GM19452 (cell line): Measurements from ENCODE around the gene EXOC4.

Experiments used
- ATAC-seq: cut with Tn5 transposase; IDR thresholded peaks from one replicate; pipeline ENCODE4 v1.9.1; 2021; ENCODE audit not compliant: unreplicated experiment

The EXOC4 gene

GRCh38 chr7:134009314-134010110 lies 756.6 kb downstream of the EXOC4 start:
- ATAC-seq: no peak

DNA sequence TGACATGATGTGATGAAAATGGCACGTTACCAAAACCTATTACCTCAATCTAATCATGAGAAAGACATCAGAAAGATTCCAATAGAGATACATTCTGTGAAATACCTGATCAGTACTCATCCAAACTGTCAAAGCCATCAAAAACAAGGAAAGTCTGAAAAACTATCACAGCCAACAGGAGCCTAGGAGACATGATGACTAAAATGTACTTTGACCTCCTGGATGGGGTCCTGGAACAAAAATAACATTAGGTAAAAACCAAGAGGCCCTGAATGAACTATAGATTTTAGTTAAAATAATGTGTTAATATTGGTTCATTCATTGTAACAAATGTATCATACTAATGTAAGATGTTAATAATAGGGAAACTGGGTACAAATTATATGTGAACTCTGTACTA lies 760.4 kb downstream of the EXOC4 start:
- no peak for ATAC-seq

DNA sequence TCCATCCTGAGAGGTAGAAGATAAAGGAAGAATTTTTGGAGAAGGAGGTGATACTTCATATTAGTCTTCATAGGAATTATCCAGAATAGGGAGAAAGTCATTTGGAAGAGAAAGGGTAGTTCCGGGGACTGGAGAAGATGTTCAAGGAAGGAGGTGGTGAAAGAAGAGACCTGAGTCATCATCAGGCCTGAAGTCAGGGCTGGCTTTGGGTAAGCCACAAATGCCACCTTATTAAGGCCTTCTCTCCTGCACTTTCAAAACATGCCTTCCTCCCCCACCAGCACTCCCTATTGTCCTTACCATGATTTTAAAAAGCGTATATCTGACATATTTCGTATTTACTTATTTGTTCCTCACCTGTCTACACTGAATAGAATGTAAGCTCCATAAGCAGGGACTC lies 762.1 kb downstream of the EXOC4 start:
- ATAC-seq: no peak

DNA sequence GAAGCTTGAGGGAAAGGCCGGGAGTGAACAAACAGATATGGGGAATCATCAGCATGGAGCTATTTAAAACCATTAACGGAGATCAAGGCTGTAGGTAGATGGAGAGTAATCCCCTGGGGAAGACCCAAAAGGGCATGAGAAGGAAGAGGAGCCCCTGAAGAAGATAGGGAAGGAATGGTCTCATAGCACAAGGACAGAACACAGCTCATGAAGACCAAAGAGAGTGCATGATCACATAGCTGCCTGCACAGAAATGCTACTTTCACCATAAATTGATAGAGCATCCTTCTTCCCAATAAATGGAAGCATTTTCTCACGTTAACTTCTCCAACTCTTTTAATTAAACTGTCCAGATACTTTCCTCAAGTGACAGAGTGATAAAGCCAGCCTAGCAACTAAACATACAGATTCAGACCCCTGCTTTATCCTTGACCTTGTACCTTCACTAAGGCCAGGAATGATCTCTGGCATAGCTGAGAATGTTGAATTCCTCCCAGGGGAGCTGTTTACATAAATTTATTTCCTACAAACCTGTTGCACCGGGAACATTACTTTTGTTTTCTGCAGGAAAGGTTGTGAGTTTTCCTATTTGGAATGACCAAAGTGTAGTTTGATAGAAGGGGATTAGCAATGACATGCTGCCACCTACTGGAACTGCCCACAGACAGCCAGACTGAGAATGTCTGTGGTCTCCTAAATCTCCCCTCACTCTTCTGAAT lies 763.5 kb downstream of the EXOC4 start:
- ATAC-seq: no peak

DNA sequence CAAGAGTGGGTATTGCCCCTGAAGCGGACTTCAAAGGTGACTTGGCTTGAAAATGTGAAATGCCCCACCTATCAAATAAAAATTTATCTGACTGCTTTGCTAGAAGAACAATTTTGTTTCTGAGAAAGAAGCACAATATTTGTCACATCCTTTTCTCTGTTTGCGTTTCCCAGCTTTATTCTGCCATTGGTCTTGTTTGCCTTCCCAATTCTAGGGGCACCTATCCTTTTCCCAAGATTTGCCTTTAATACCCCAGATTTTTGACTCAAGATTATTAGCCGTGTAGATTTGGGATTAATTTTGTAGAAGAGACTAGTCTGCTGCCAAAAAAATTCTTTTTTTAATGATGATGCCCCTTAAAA lies 764.0 kb downstream of the EXOC4 start:
- ATAC-seq: no peak

GRCh38 chr7:134018306-134018705 lies 765.4 kb downstream of the EXOC4 start:
- no peak for ATAC-seq

DNA sequence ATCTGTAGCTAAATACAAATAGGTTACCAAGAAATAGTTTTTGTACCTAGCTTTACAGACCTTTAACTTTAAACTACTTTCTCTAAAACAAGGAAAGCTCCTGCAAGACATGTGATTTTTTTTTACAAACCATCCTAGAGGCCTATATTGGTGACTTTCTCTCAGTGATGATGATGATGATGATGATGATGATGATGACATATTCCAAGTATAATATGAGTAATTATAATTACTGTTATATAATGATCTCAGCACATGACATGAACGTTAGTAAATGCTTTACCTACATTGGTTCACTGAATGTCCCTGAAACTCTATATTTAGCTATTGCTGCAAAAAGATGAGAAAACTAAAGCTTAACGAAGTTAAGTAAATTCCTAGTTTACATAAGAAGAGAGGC lies 766.4 kb downstream of the EXOC4 start:
- no peak for ATAC-seq

GRCh38 chr7:134021836-134022235 lies 769.0 kb downstream of the EXOC4 start:
- ATAC-seq: no peak

- ATAC-seq: no peak
Observed at GRCh38 chr7:134022286-134022911, 769.5 kb downstream of the EXOC4 start.

GRCh38 chr7:134024739-134025138 lies 771.9 kb downstream of the EXOC4 start:
- no peak for ATAC-seq

DNA sequence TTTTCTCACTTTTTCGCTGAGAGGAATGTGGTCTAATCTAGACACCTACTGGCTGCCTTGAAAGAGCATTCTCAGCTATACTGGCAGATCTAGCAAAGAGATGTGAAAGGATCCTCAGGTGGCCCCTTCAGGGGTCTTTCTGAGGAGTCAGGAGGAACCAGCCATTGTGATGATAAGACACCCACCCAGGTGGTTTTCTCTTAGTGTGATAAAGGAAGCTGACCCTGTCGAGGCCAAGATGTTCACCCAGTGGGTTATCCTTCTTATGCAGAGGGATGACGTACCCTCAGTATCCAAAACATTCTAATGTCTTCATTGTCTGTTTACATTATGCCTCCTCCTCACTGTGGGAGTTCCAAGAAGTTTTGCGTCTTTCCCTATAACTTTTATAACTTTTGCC lies 776.0 kb downstream of the EXOC4 start:
- ATAC-seq: no peak

- ATAC-seq: no peak
Observed at GRCh38 chr7:134029743-134030142, 776.9 kb downstream of the EXOC4 start.

GRCh38 chr7:134030460-134030865 lies 777.6 kb downstream of the EXOC4 start:
- ATAC-seq: no peak

GRCh38 chr7:134031835-134032617 lies 779.1 kb downstream of the EXOC4 start:
- ATAC-seq: no peak

DNA sequence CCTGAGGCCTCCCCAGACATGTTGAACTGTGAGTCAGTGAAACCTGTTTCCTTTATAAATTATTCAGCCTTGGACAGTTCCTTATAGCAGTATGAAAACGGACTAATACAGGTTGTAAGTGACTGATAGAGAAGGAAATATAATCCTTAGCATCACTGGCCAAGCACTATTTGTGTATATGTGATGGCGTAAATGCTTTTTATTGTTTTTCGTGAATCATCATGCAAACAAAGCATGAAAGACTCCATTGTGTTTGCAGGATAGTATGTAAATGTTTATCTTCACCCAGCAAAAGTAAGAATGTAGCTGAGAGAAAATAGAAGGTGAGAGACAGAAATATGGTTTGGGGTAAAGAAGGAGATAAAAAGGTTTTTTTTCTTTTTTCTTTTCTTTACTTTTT lies 781.8 kb downstream of the EXOC4 start:
- no peak for ATAC-seq

GRCh38 chr7:134037991-134038390 lies 785.1 kb downstream of the EXOC4 start:
- ATAC-seq: no peak

DNA sequence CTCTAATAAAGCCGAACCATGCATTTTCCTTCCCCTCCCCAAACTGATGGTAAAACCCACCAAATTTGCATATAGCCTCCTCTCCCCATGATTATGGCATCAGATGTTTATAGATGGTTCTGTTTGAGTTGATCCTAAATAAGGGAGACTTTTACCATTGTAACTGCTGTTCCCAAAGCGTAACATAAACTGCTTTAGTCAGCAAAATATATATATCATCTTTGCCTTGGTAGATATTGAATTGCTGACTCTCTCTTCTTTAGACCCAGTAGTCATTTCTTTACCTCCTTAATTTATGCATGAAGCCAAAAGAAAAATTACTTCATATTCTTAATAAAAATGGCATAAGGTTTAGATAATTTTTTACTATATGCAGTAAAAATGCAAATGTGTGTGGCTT lies 788.1 kb downstream of the EXOC4 start:
- no peak for ATAC-seq

- no peak for ATAC-seq
Observed at GRCh38 chr7:134041477-134041876, 788.6 kb downstream of the EXOC4 start.

DNA sequence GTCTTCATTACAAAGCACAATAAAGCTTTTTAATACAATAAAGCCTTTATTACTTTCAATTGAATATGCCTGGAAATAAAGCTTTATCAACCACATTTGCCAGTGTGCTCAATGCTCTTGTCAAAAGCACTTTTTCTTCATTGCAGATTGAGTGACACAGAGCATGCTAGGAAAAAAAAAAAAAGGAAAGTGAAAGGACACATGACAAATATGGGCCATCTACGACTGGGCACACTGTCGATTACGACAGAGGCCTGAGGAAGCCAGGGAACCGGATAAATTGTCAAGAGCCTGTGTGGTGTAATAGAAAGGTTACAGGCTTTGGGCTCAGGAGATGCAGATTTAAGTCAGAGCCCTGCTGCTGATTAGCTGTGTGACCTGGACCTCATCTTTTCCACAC lies 789.4 kb downstream of the EXOC4 start:
- ATAC-seq: no peak

DNA sequence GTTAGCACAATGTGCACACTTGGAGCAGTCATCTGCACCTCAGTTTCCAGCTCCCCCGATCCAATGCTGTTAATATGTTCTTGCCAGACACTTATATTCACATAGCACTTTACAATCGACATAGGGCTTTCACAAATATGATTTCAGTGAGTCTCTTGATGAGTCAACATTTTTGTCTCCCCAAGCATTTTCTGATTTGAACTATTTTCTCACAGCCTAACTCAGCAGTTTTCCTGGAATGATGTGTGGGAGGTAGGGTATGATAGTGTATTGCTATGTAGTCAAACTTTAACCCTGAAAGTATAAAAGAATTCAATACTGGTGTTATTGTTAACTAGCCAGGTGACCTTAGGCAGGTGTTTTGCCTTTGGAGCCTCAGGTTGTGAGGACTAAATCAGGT lies 791.8 kb downstream of the EXOC4 start:
- ATAC-seq: no peak

GRCh38 chr7:134045716-134046115 lies 792.8 kb downstream of the EXOC4 start:
- ATAC-seq: no peak
